Cardiac muscle cell (in vitro differentiated cells and primary cell): ENCODE data around the gene IARS2. TPM values are rescaled to one million over a fixed set of nuclear protein-coding genes. Genes with fewer than 3 reads are reported as not detected.
A peak's percentile ranks its signal among the peaks of the same experiment; 100 is the strongest.

ENCODE experiments used
- DNase-seq, 2 donors: peaks; one replicate each; pipeline versions ENCODE4 v3.0.0 to v3.0.0-alpha.2; 2010 to 2017; ENCODE audit warnings: low read depth in 1 of 2, low spot score in 1 of 2
- H3K27ac ChIP-seq: fragments of 200-600 bp; sonication (generic); 2 replicates; pipeline ENCODE4 v1.5.1; 2016
- H3K27me3 ChIP-seq: fragments of 200-600 bp; sonication (generic); 2 replicates; pipeline ENCODE4 v1.6.0; 2016; ENCODE audit warnings: control low read depth
- H3K36me3 ChIP-seq: fragments of 200-600 bp; sonication (generic); 2 replicates; pipeline ENCODE4 v1.5.1; 2016; ENCODE audit warnings: control low read depth
- H3K4me1 ChIP-seq: fragments of 200-600 bp; sonication (generic); 2 replicates; pipeline ENCODE4 v1.8.1; 2017; ENCODE audit warnings: low read depth, mild to moderate bottlenecking, mixed run types
- H3K4me3 ChIP-seq: fragments of 200-600 bp; sonication (generic); 2 replicates; pipeline ENCODE4 v1.5.1; 2016; ENCODE audit warnings: mild to moderate bottlenecking
- H3K9me3 ChIP-seq: fragments of 200-600 bp; sonication (generic); 2 replicates; pipeline ENCODE4 v1.5.1; 2017; ENCODE audit warnings: low read depth, mild to moderate bottlenecking, control low read depth
- polyA plus RNA-seq: library from polyadenylated mRNA; unstranded; fragments of >200 nt; fragmentation: Nextera tagmentation; extraction: Ambion mirVana; gene quantifications from 2 replicates; pipeline ENCODE4 v1.2.1, GENCODE V29; 2016
- total RNA-seq: library from RNA; depleted of rRNA; stranded (reverse); fragments of >200 nt; gene quantifications from 2 replicates; pipeline ENCODE4 v1.2.3, GENCODE V29; 2016
- TF ChIP-seq, protein P1 (sequence below): IDR thresholded peaks from 2 replicates; pipeline ENCODE4 v1.5.1; 2012; ENCODE audit warnings: low read depth, mild to moderate bottlenecking, low read length

Gene IARS2
- total RNA-seq (71.7 and 81.4 TPM in 2 replicates), polyA plus RNA-seq (89.9 and 91.4 TPM in 2 replicates)

DNA sequence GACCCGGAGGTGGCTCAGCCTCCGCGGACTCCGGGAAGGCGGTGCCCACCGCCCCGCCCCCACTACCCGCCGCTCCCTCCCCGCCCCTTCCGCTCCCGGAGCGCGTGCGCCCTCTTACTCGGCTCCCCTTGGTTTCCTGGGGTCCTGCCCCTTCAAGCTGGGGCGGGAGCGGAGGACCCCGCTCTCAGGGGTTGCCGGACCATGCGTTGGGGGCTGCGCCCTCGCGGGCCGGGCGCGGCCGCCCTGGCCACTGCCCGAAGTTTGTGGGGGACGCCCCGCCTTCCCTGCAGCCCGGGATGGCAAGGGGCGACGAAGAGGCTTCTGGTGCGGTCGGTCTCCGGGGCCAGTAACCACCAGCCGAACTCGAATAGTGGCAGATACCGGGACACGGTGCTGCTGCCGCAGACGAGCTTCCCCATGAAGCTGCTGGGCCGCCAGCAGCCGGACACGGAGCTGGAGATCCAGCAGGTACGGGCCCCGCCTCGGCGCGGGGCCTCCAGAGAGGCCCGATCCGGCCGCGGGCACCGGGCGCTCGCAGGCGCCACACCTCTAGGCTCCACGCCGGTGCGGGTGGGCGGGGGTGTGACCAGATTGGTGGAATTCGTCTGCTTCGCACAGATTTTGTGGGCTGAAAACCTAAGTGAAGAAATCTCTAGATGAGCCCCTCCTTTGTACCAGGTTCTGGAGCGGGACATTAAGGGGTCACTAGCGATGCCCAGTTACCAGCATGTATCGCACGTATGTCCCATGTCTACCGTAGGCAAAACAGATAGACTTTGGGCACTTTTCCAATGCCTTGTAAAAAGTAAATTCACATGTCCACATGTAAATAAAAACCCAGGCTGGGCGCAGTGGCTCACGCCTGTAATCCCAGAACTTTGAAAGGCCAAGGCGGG lies at the start of gene IARS2:
TSS of gene IARS2 (plus strand) at position 117 of the 896 bp plus-strand sequence. CDS start at position 202, 85 bp downstream.
- DNase-seq = peak; percentile 90 to 92

DNA sequence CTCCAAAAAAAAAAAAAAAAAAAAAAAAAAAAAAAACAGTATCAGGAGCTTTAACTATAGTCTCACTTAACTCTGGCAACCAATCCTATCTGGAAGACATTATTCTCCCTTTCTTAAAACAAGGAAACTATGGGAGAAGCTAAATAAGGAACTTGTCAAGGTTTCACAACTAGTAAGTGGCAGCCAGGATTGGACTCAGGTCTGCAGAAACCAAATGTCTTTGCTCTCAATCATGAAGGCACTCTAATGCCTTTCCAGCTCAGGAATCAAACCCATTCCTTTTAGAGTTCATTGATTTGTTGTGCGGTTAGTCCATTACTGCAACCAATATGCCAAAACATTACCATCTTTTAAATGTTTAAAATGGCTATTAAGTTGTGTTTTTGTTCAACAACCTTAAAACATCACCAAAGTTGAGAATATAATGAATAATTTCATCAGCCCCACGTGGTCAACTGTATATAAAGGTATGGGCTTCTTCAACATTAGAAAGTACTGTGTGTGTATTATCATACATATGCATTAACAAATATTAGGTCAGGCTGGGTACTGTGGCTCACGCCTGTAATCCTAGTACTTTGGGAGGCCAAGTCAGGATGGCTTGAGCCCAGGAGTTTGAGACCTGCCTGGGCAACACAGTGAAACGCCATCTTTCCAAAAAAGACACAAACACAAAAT lies 49.1 kb upstream of the IARS2 start:
- Histone ChIP-seq H3K9me3 (no peaks in the 10 kb centered on the region), H3K27me3 (no peaks in the 10 kb centered on the region), H3K27ac (no peak overlapping the region), H3K4me1 (peaks cover 12% of the 10 kb centered on the region), H3K4me3 (no peak overlapping the region), H3K36me3 (no peaks in the 10 kb centered on the region)
- TF ChIP-seq, protein P1, sequence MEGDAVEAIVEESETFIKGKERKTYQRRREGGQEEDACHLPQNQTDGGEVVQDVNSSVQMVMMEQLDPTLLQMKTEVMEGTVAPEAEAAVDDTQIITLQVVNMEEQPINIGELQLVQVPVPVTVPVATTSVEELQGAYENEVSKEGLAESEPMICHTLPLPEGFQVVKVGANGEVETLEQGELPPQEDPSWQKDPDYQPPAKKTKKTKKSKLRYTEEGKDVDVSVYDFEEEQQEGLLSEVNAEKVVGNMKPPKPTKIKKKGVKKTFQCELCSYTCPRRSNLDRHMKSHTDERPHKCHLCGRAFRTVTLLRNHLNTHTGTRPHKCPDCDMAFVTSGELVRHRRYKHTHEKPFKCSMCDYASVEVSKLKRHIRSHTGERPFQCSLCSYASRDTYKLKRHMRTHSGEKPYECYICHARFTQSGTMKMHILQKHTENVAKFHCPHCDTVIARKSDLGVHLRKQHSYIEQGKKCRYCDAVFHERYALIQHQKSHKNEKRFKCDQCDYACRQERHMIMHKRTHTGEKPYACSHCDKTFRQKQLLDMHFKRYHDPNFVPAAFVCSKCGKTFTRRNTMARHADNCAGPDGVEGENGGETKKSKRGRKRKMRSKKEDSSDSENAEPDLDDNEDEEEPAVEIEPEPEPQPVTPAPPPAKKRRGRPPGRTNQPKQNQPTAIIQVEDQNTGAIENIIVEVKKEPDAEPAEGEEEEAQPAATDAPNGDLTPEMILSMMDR = no peak
- DNase-seq = no peak

More for the DNA sequence above, at the start of gene IARS2:
- H3K4me1 ChIP-seq = peaks cover 13% of the 10 kb centered on the region
- H3K9me3 ChIP-seq = no peaks in the 10 kb centered on the region
- H3K27ac ChIP-seq = peak within 1 kb of the TSS; percentile 79
- peaks cover 18% of the 10 kb centered on the region for H3K36me3 ChIP-seq
- TF ChIP-seq, protein P1 = no peak
- no peaks in the 10 kb centered on the region for H3K27me3 ChIP-seq
- H3K4me3 ChIP-seq = peak within 1 kb of the TSS; percentile 57

DNA sequence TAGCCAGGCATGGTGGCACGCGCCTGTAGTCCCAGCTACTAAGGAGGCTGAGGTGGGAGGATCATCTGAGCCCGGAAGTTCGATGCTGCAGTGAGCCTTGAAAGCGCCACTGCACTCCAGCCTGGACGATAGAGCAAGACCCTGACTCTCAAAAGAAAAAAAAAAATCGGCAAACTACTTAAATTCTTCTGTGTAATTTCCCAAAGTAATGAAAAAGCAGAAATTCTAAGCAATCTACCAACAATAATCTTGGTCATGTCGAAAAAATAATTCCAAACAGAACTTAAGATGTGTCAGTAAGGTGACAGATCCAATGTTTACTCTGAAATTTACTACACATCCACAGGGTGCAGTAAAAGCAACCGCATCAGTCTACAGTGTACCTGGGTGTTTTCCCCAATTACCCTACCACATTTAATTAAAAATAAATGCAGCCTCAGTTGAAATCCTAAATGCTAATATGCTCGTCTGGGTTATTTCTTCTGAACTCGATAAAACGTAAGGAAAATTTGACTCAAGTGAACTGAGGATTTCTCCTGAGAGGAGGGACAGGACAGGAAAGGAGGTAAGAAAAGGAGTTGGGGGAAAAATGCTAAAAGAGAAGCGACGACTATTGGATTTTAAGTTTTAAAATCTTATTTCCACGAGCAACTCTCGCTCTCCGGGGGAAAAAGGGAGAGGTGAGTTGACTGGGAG lies 48.4 kb upstream of the IARS2 start:
- TF ChIP-seq, protein P1 = no peak
- no peak for DNase-seq
- no peaks in the 10 kb centered on the region for H3K36me3 ChIP-seq
- H3K4me1 ChIP-seq = peaks cover 12% of the 10 kb centered on the region
- peak overlapping the region; percentile 62 for H3K4me3 ChIP-seq
- no peaks in the 10 kb centered on the region for H3K27me3 ChIP-seq
- no peaks in the 10 kb centered on the region for H3K9me3 ChIP-seq
- no peak overlapping the region for H3K27ac ChIP-seq

DNA sequence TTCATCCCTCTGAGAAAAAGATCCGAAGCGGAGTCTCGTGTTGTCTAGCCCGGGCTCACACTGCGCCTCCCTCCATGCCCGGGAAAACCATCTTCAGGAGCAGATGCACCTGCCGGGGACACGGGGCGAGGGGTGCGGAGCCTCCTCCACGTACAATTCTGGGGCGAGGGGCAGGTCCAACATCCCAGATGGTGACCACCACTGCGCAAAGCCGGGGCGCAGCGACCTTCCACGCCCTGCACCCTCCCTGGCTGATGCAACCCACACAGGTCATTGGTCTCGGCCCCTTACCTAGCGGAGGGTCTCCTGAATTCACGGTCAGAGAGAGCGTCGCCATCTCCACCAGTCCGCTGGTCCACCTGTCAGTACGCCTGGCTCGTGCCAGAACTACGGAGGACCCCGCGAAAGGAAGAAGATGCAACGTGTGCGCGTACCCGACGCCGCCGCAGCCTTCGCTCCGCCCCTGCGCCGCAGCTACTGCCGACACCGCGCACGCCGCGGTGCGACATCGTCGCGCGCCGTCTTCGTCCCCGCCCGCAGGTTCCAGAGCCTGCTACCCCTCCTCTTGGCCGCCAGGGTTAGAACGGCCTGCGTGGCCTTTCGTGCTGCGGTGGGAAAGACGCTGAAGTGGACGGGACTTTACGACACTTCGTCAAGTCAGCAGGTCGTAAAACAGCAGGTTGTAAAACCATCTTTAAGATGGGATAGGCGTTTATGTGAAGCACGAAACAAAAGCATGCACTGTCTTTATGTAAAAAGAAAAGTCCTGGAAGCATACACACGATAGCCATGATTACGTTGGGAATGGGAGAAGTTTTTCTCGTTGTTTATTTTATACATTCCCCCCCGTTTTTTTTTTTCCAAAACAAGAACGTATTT lies 47.6 kb upstream of the IARS2 start, which contains the start of gene EPRS1:
TSS of gene EPRS1 (minus strand) at position 454 of the 879 bp plus-strand sequence. CDS start at position 337, 117 bp downstream.
- peak; percentile 96 to 99 for DNase-seq
- H3K9me3 ChIP-seq = no peaks in the 10 kb centered on the region
- peak within 1 kb of the TSS; percentile 62 for H3K4me3 ChIP-seq
- H3K27ac ChIP-seq = peak within 1 kb of the TSS; percentile 73
- TF ChIP-seq, protein P1 = peak; percentile 58
- no peaks in the 10 kb centered on the region for H3K27me3 ChIP-seq
- no peaks in the 10 kb centered on the region for H3K36me3 ChIP-seq
- peaks cover 12% of the 10 kb centered on the region for H3K4me1 ChIP-seq

DNA sequence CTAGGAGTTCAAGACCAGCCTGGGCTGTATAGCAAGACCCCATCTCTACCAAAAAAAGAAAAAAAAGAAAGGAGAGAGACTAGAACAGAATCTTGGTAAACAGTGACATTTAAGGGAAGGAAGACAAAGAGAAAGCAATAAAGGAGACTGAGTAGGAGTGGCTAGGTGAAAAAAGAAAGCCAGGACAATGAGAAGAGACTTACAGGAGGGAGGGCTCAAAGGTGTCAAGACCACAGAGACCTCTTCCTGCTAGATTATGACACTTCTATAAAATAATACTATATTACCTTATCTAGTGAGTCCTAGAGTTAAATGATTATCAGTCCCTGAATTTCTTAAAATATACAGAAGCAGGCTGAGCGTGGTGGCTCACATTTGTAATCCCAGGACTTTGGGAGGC lies 37.6 kb upstream of the IARS2 start:
- Histone ChIP-seq H3K27ac (no peak overlapping the region), H3K27me3 (no peaks in the 10 kb centered on the region), H3K4me3 (no peak overlapping the region), H3K36me3 (peaks cover 6% of the 10 kb centered on the region), H3K4me1 (no peaks in the 10 kb centered on the region), H3K9me3 (no peaks in the 10 kb centered on the region)
- TF ChIP-seq, protein P1 = no peak
- DNase-seq = no peak
